CD14-positive monocyte (primary cell): ENCODE data around the gene LAMA1. TPM values are rescaled to one million over a fixed set of nuclear protein-coding genes. Genes with fewer than 3 reads are reported as not detected.

ENCODE experiments used
- DNase-seq, 3 donors: peaks; one replicate each; pipeline ENCODE4 v3.0.0-alpha.2; 2011 to 2022
- H2AFZ ChIP-seq: 2 replicates; pipeline ENCODE4 v1.6.0; 2012; ENCODE audit warnings: mild to moderate bottlenecking, low read depth, low read length, inconsistent platforms; ENCODE audit not compliant: insufficient read depth, poor library complexity, severe bottlenecking
- H3K27ac ChIP-seq, 2 donors: 1 replicate in 1 of 2; 2 replicates in 1 of 2; pipeline ENCODE4 v1.5.1; 2012 to 2013; ENCODE audit warnings: low read length in 2 of 2, control low read depth in 1 of 2, inconsistent platforms in 1 of 2, low read depth in 1 of 2, mild to moderate bottlenecking in 1 of 2
- H3K27me3 ChIP-seq, 2 donors: one replicate each; pipeline versions ENCODE4 v1.6.0 to v1.6.1; 2011 to 2013; ENCODE audit warnings: low read length in 2 of 2; ENCODE audit not compliant: control insufficient read depth in 2 of 2, insufficient read depth in 2 of 2
- H3K36me3 ChIP-seq, 2 donors: replicated peaks in 1 of 2; 1 replicate in 1 of 2; 2 replicates in 1 of 2; pipeline versions ENCODE4 v1.5.1 to v1.6.1; 2012 to 2013; ENCODE audit warnings: low read length in 2 of 2, control low read depth in 1 of 2, inconsistent platforms in 1 of 2, mild to moderate bottlenecking in 1 of 2; ENCODE audit not compliant: insufficient read depth in 2 of 2, control insufficient read depth in 1 of 2
- H3K4me1 ChIP-seq, 2 donors: 1 replicate in 1 of 2; 2 replicates in 1 of 2; pipeline versions ENCODE4 v1.5.1 to v1.6.1; 2012 to 2013; ENCODE audit warnings: low read length in 2 of 2, control low read depth in 1 of 2, inconsistent platforms in 1 of 2, mild to moderate bottlenecking in 1 of 2, moderate library complexity in 1 of 2; ENCODE audit not compliant: insufficient read depth in 2 of 2, control insufficient read depth in 1 of 2
- H3K4me2 ChIP-seq: replicated peaks from 2 replicates; pipeline ENCODE3; 2012; ENCODE audit warnings: low read length, moderate library complexity, mild to moderate bottlenecking; ENCODE audit not compliant: poor library complexity, severe bottlenecking; ENCODE audit errors: extremely low read depth
- H3K4me3 ChIP-seq, 3 experiments: fragments of 200-600 bp in 1 of 3; sonication (generic) in 1 of 3; replicated peaks in 1 of 3; 1 replicate in 2 of 3; 2 replicates in 1 of 3; pipeline ENCODE4 v1.5.1; 2011 to 2013; ENCODE audit warnings: low read length in 3 of 3, mild to moderate bottlenecking in 3 of 3, control low read depth in 2 of 3, low read depth in 2 of 3, inconsistent platforms in 1 of 3, moderate library complexity in 1 of 3
- H3K79me2 ChIP-seq: 2 replicates; pipeline ENCODE4 v1.6.0; 2012; ENCODE audit warnings: mild to moderate bottlenecking, control low read depth, inconsistent platforms, low read length, moderate library complexity; ENCODE audit not compliant: insufficient read depth
- H3K9ac ChIP-seq: 2 replicates; pipeline ENCODE4 v1.6.0; 2017; ENCODE audit warnings: low read length, mild to moderate bottlenecking; ENCODE audit not compliant: insufficient read depth, poor library complexity, severe bottlenecking
- H3K9me3 ChIP-seq, 2 donors: replicated peaks in 1 of 2; 1 replicate in 1 of 2; 2 replicates in 1 of 2; pipeline versions ENCODE4 v1.5.1 to v1.6.1; 2012 to 2013; ENCODE audit warnings: low read length in 2 of 2, control low read depth in 1 of 2; ENCODE audit not compliant: control insufficient read depth in 1 of 2, insufficient read depth in 1 of 2
- H4K20me1 ChIP-seq: 2 replicates; pipeline ENCODE4 v1.6.0; 2012; ENCODE audit warnings: mild to moderate bottlenecking, low read length, control low read depth, moderate library complexity; ENCODE audit not compliant: insufficient read depth
- H3K27ac Mint-ChIP-seq, 7 donors: one replicate each; pipeline ENCODE4 v1.8.0; 2020; ENCODE audit warnings: mild to moderate bottlenecking in 7 of 7, mixed read lengths in 7 of 7, moderate library complexity in 6 of 7, inconsistent platforms in 2 of 7
- H3K27me3 Mint-ChIP-seq, 3 donors: one replicate each; pipeline ENCODE4 v1.8.0; 2021 to 2022; ENCODE audit warnings: low read depth in 3 of 3, mild to moderate bottlenecking in 3 of 3, mixed read lengths in 3 of 3, moderate library complexity in 3 of 3, inconsistent platforms in 1 of 3
- H3K36me3 Mint-ChIP-seq, 2 donors: one replicate each; pipeline ENCODE4 v1.8.0; 2020; ENCODE audit warnings: mixed read lengths in 2 of 2, inconsistent platforms in 1 of 2, mild to moderate bottlenecking in 1 of 2
- H3K4me1 Mint-ChIP-seq: one replicate; pipeline ENCODE4 v1.8.0; 2020; ENCODE audit warnings: mild to moderate bottlenecking, mixed read lengths
- H3K4me3 Mint-ChIP-seq, 2 donors: one replicate each; pipeline ENCODE4 v1.8.0; 2020; ENCODE audit warnings: mild to moderate bottlenecking in 2 of 2, mixed read lengths in 2 of 2, moderate library complexity in 1 of 2
- H3K9me3 Mint-ChIP-seq, 7 donors: one replicate each; pipeline ENCODE4 v1.8.0; 2020 to 2022; ENCODE audit warnings: mixed read lengths in 7 of 7, mild to moderate bottlenecking in 6 of 7, moderate library complexity in 6 of 7, inconsistent platforms in 2 of 7
- WGBS: methylation state at CpG from one replicate; pipeline ENCODE4 v1.1.5; 2013; ENCODE audit warnings: missing lambda C conversion rate; ENCODE audit not compliant: insufficient coverage; 5-methylcytosine and 5-hydroxymethylcytosine counted together
- intact Hi-C, 2 donors: fragments of 100-400 bp; cut with micrococcal nuclease; formaldehyde crosslinking; loops; one replicate each; pipeline versions ENCODE4 v1.15.0 to v1.15.1; 2023
- polyA plus RNA-seq, 3 donors: library from polyadenylated mRNA; depleted of rRNA in 1 of 3; unstranded in 2 of 3; stranded (reverse) in 1 of 3; fragments of 300-500 nt in 2 of 3; fragments of >200 nt in 1 of 3; fragmentation: Illumina TruSeq in 2 of 3; gene quantifications; 1 replicate in 2 of 3; 2 replicates in 1 of 3; pipeline ENCODE4 v1.2.3, GENCODE V29; 2012 to 2021
- TF ChIP-seq, protein P1 (sequence below): fragments of 200-600 bp; IDR thresholded peaks from one replicate; pipeline ENCODE4 v1.8.0; 2022; ENCODE audit warnings: antibody characterized with exemption, mild to moderate bottlenecking

LAMA1 gene
- polyA plus RNA-seq, 3 donors, result not detected

DNA sequence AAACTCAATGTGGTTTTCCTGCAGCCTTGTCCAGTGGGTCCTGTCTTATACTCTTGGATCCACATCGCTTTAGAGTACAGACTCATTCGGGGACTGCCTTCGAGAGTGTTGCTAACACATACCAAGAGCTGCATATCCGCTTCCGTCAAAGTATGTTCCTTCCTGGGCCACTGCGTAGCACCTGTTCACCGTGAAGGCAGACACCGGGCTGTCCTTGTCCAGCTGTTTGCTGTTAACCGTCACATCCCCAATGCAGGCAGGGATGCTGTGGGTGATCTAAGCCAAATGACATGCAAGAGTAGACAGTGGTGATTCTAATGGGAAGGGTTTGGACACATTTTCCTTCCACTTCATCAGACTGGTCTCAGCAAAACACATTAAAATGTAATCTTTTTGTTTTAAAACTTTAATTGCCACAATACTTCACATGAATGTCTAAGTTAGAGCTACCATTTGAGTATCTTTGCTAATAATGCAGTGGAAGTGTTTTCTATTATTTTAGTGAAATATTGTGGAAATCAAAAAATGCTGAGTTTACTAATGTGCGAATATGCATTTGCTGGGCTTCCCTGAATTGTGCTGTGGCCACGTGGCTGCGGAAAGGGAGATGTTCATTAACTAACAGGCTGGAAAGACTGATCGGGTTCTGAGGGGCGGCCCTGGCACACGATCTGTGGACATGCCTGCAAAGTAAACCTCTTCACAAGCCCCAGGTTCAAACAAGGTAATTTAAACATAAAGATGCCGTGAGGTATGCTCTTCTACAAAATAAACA is 169.1 kb downstream of the LAMA1 start:
- no peaks in the 10 kb centered on the region for H3K4me1 Mint-ChIP-seq
- H3K4me2 ChIP-seq, result no peak overlapping the region
- H2AFZ ChIP-seq, result no peak overlapping the region
- H3K27ac ChIP-seq, result no peak overlapping the region
- no peaks in the 10 kb centered on the region for H3K4me1 ChIP-seq
- H3K27ac Mint-ChIP-seq, result peak overlapping the region in 1 of 7 donors; percentile 17
- H3K9me3 ChIP-seq, result no peaks in the 10 kb centered on the region
- no peak overlapping the region for H3K9ac ChIP-seq
- intact Hi-C loops, result no loop called here
- H3K4me3 Mint-ChIP-seq, result peak overlapping the region in 1 of 2 donors; percentile 9
- DNase-seq, result no peak
- TF ChIP-seq, protein P1, sequence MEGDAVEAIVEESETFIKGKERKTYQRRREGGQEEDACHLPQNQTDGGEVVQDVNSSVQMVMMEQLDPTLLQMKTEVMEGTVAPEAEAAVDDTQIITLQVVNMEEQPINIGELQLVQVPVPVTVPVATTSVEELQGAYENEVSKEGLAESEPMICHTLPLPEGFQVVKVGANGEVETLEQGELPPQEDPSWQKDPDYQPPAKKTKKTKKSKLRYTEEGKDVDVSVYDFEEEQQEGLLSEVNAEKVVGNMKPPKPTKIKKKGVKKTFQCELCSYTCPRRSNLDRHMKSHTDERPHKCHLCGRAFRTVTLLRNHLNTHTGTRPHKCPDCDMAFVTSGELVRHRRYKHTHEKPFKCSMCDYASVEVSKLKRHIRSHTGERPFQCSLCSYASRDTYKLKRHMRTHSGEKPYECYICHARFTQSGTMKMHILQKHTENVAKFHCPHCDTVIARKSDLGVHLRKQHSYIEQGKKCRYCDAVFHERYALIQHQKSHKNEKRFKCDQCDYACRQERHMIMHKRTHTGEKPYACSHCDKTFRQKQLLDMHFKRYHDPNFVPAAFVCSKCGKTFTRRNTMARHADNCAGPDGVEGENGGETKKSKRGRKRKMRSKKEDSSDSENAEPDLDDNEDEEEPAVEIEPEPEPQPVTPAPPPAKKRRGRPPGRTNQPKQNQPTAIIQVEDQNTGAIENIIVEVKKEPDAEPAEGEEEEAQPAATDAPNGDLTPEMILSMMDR, result no peak
- no peaks in the 10 kb centered on the region for H4K20me1 ChIP-seq
- no peaks in the 10 kb centered on the region for H3K27me3 ChIP-seq
- H3K27me3 Mint-ChIP-seq, result peaks cover 0 to 2% (median 2%) of the 10 kb centered on the region in 3 donors
- 95% methylated on average over 13 of the region's 16 CpGs for WGBS
- no peaks in the 10 kb centered on the region for H3K36me3 ChIP-seq
- H3K79me2 ChIP-seq, result no peaks in the 10 kb centered on the region
- H3K4me3 ChIP-seq, result no peak overlapping the region
- no peaks in the 10 kb centered on the region for H3K36me3 Mint-ChIP-seq
- H3K9me3 Mint-ChIP-seq, result no peaks in the 10 kb centered on the region

DNA sequence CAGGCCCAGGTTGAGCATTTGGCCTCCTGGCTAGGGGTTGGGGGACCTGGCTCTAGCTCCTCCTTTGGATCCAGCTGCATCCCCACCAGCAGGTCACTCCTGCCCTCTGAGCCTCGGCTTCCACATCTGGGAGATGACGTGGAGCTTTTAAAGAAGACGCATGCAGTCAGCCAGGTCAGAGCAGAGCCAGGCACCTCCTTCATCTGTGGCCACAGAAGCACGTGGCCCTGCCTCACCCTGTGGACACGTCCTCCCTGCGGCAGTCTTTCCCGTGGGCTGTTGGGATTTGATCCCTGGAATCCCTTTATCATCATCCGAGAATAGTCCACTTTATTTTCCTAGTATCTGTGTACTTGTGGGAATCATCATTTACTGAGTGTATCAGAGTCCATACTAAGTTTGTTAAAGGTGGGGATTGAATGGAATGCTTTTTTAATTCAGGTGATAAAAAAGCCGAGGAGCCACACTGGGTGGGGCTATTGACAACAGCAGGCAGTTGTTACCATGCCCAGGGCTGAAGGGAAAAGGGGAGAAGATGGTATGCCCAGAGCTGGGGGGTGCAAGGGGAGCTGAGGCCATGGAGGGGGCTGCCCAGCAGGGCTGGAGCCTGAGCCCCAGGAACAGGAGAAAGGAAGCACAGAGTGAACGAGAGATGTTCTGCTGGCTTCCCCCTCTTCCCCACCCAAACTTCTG is 170.1 kb downstream of the LAMA1 start:
- Mint-ChIP-seq H3K4me1 (no peaks in the 10 kb centered on the region), H3K36me3 (no peaks in the 10 kb centered on the region), H3K27me3 (peaks cover 0 to 2% (median 2%) of the 10 kb centered on the region in 3 donors), H3K27ac (no peak overlapping the region), H3K9me3 (no peaks in the 10 kb centered on the region), H3K4me3 (no peak overlapping the region)
- no peak for DNase-seq
- TF ChIP-seq, protein P1, result no peak
- H3K27me3 ChIP-seq, result no peaks in the 10 kb centered on the region
- H2AFZ ChIP-seq, result no peak overlapping the region
- H3K27ac ChIP-seq, result no peak overlapping the region
- intact Hi-C loops, result no loop called here
- H3K9me3 ChIP-seq, result no peaks in the 10 kb centered on the region
- H3K4me2 ChIP-seq, result no peak overlapping the region
- WGBS, result 91% methylated on average over 4 of the region's 10 CpGs
- no peak overlapping the region for H3K4me3 ChIP-seq
- no peaks in the 10 kb centered on the region for H3K79me2 ChIP-seq
- H4K20me1 ChIP-seq, result no peaks in the 10 kb centered on the region
- no peaks in the 10 kb centered on the region for H3K36me3 ChIP-seq
- no peak overlapping the region for H3K9ac ChIP-seq
- no peaks in the 10 kb centered on the region for H3K4me1 ChIP-seq
